OCI-LY7 (cell line): ENCODE results near the gene ARHGEF16. TPM values are rescaled to one million over a fixed set of nuclear protein-coding genes. Genes with fewer than 3 reads are reported as not detected.

Experiments used
- BruUV-seq: library from RNA; stranded (reverse); fragments of 400-500 nt; replicated peaks from 2 replicates; lab custom pipeline; 2021; lab: Mats Ljungman, UMichigan
- CTCF ChIA-PET: fragments of 300-600 bp; sonication (Branson Sonifier 250); formaldehyde crosslinking; loops from one replicate; lab custom pipeline; 2022; ENCODE audit warnings: antibody characterized with exemption; ENCODE audit not compliant: unreplicated experiment; lab: Charles Lee
- POLR2A ChIA-PET: fragments of 300-600 bp; sonication (Branson Sonifier 250); formaldehyde crosslinking; loops from one replicate; lab custom pipeline; 2022; ENCODE audit warnings: antibody characterized with exemption; lab: Charles Lee
- DNase-seq: peaks from one replicate; pipeline ENCODE4 v3.0.0-alpha.2; 2015; ENCODE audit warnings: low spot score
- H2AFZ ChIP-seq: fragments of 200-600 bp; sonication (generic), shearing (Covaris generic); 2 replicates; pipeline ENCODE4 v1.6.1; 2014; ENCODE audit warnings: mild to moderate bottlenecking, antibody characterized with exemption, low read length, moderate library complexity
- H3K27ac ChIP-seq: fragments of 200-600 bp; sonication (generic); 2 replicates; pipeline ENCODE4 v1.5.1; 2014; ENCODE audit warnings: mixed run types, low read depth, mild to moderate bottlenecking, moderate library complexity, low read length, inconsistent platforms; ENCODE audit not compliant: poor library complexity, severe bottlenecking
- H3K36me3 ChIP-seq: fragments of 200-600 bp; sonication (generic); 2 replicates; pipeline ENCODE4 v1.6.1; 2014; ENCODE audit warnings: mild to moderate bottlenecking, antibody characterized with exemption, low read length, moderate library complexity, mixed read lengths; ENCODE audit not compliant: insufficient read depth
- H3K4me1 ChIP-seq: fragments of 200-600 bp; sonication (generic); 2 replicates; pipeline ENCODE4 v1.5.1; 2014; ENCODE audit warnings: mild to moderate bottlenecking, low read length; ENCODE audit not compliant: insufficient read depth, poor library complexity, severe bottlenecking
- H3K4me2 ChIP-seq: fragments of 200-600 bp; sonication (generic); 2 replicates; pipeline ENCODE4 v1.6.1; 2014; ENCODE audit warnings: mild to moderate bottlenecking, low read length
- H3K4me3 ChIP-seq: fragments of 200-600 bp; sonication (generic); 2 replicates; pipeline ENCODE4 v1.5.1; 2014; ENCODE audit warnings: mild to moderate bottlenecking, low read depth, low read length; ENCODE audit not compliant: poor library complexity, severe bottlenecking
- H3K79me2 ChIP-seq: fragments of 200-600 bp; sonication (generic); 2 replicates; pipeline ENCODE4 v1.6.1; 2016; ENCODE audit warnings: low read depth, mild to moderate bottlenecking, low read length, moderate library complexity, mixed read lengths; ENCODE audit not compliant: insufficient read depth
- H3K9me2 ChIP-seq: fragments of 200-600 bp; sonication (generic); 2 replicates; pipeline ENCODE4 v1.6.1; 2016; ENCODE audit warnings: mild to moderate bottlenecking, low read length, mixed read lengths; ENCODE audit not compliant: insufficient read depth
- H3K9me3 ChIP-seq: fragments of 200-600 bp; sonication (generic); 2 replicates; pipeline ENCODE4 v1.6.1; 2014; ENCODE audit warnings: mild to moderate bottlenecking, mixed run types, low read length, mixed read lengths
- H4K20me1 ChIP-seq: fragments of 200-600 bp; sonication (generic); 2 replicates; pipeline ENCODE4 v1.6.1; 2014; ENCODE audit warnings: mild to moderate bottlenecking, antibody characterized with exemption, low read length, moderate library complexity, mixed read lengths; ENCODE audit not compliant: insufficient read depth
- CTCF ChIP-seq: fragments of 200-600 bp; sonication (generic); conservative IDR thresholded peaks from 2 replicates; pipeline ENCODE4 v1.5.1; 2014; ENCODE audit warnings: mild to moderate bottlenecking, antibody characterized with exemption, low read length, moderate library complexity, mixed read lengths
- EZH2phosphoT487 ChIP-seq: fragments of 200-600 bp; sonication (generic); IDR thresholded peaks from 2 replicates; pipeline ENCODE4 v1.6.1; 2018; ENCODE audit warnings: low read depth, borderline replicate concordance, mild to moderate bottlenecking, mixed run types, antibody characterized with exemption, low read length, moderate library complexity, mixed read lengths
- intact Hi-C: fragments of 100-400 bp; cut with micrococcal nuclease; formaldehyde crosslinking; loops from one replicate; pipeline ENCODE4 v1.10.0; 2022; ENCODE audit not compliant: unreplicated experiment
- total RNA-seq, 2 experiments: library from RNA; depleted of rRNA in 1 of 2; stranded (reverse); fragments of >200 nt in 1 of 2; shearing (Covaris generic) in 1 of 2; gene quantifications; 2 replicates each; pipeline ENCODE4 v1.2.3, GENCODE V29; 2014 to 2022

ARHGEF16 gene
- total RNA-seq, 2 experiments from 2014 or later: not detected

GRCh38 chr1:3515272-3515671, 60.8 kb downstream of the ARHGEF16 start:
- Histone ChIP-seq H3K4me2 (no peak overlapping the region), H4K20me1 (no peaks in the 10 kb centered on the region), H3K27ac (no peak overlapping the region), H3K4me3 (no peak overlapping the region), H3K9me2 (no peaks in the 10 kb centered on the region), H3K9me3 (no peaks in the 10 kb centered on the region), H3K36me3 (no peaks in the 10 kb centered on the region), H2AFZ (no peak overlapping the region), H3K4me1 (no peaks in the 10 kb centered on the region), H3K79me2 (no peaks in the 10 kb centered on the region)
- TF ChIP-seq EZH2phosphoT487 (no peak), CTCF (no peak)
- POLR2A ChIA-PET: no interaction called here
- CTCF ChIA-PET: no interaction called here
- intact Hi-C loops: no loop called here
- no peak for DNase-seq
- BruUV-seq: no TSS peak

GRCh38 chr1:3515774-3516480, 61.5 kb downstream of the ARHGEF16 start:
- Histone ChIP-seq H3K36me3 (no peaks in the 10 kb centered on the region), H3K4me2 (no peak overlapping the region), H3K27ac (no peak overlapping the region), H3K9me2 (no peaks in the 10 kb centered on the region), H3K79me2 (no peaks in the 10 kb centered on the region), H4K20me1 (no peaks in the 10 kb centered on the region), H2AFZ (no peak overlapping the region), H3K4me1 (no peaks in the 10 kb centered on the region), H3K9me3 (no peaks in the 10 kb centered on the region), H3K4me3 (no peak overlapping the region)
- BruUV-seq: no TSS peak
- TF ChIP-seq EZH2phosphoT487 (no peak), CTCF (no peak)
- ChIA-PET CTCF (no interaction called here), POLR2A (no interaction called here)
- no peak for DNase-seq
- intact Hi-C loops: no loop called here

GRCh38 chr1:3516481-3516869, 62.0 kb downstream of the ARHGEF16 start:
- H4K20me1 ChIP-seq: no peaks in the 10 kb centered on the region
- CTCF ChIA-PET: no interaction called here
- no peaks in the 10 kb centered on the region for H3K9me3 ChIP-seq
- no peak overlapping the region for H2AFZ ChIP-seq
- POLR2A ChIA-PET: no interaction called here
- no peaks in the 10 kb centered on the region for H3K79me2 ChIP-seq
- no peaks in the 10 kb centered on the region for H3K4me1 ChIP-seq
- no TSS peak for BruUV-seq
- H3K27ac ChIP-seq: no peak overlapping the region
- no peak for DNase-seq
- H3K4me2 ChIP-seq: no peak overlapping the region
- H3K9me2 ChIP-seq: no peaks in the 10 kb centered on the region
- no peak overlapping the region for H3K4me3 ChIP-seq
- intact Hi-C loops: no loop called here
- no peaks in the 10 kb centered on the region for H3K36me3 ChIP-seq
- TF ChIP-seq CTCF (no peak), EZH2phosphoT487 (no peak)
